Measurements from ENCODE around the gene QSOX2.

Gene QSOX2

GRCh38 chr9:136186386-136186785, 59.2 kb downstream of the QSOX2 start:
- no peak for DNase-seq

GRCh38 chr9:136185596-136186366, 59.8 kb downstream of the QSOX2 start:
- DNase-seq, result no peak

DNA sequence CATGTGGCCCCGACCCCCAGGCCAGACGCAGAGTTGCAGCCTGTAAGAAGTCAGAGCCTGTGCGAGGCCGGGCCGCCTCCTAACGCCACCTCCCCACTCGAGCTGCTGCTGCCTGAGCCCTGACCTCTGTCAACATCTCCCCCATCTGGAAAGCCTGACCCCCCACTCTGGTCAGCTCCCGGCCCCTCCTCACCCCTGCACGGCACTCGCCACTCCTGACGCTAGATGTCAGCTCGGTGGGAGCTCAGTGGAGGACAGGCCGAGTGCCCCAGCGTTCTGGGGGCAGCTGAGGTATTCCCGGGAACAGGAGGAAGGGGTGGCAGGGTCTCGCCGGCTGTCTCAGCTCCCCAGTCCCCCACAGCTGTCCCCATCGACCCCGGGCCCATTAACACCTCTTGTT, 60.5 kb downstream of the QSOX2 start:
- no peak for DNase-seq

DNA sequence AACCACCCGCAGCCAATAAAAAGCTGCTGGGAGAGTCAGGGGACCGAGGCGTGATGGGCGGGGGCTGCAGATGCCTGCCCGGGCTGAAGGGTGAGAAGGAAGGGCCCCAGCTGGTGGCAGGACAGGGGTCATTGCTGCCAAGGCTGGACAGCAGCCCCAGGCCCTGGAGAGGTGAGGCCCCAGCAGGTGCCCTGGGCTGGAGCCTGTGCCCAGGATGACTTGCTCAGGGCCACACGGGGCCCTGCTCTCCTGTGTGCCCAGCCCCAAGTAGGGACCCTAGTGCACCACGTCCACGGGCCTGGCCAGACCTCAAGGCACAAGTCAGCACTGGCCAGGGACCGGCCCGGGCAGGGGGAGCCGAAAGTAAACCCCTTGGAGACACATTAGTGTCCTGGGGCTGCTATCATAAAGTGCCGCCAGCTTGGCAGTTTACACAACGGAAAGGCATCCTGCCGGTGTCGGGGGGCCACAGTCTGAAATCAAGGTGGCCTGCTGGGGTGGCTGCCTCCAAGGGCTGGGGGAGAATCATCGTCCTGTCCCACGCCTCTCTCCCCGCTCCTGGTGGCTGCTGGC, 62.7 kb downstream of the QSOX2 start:
- no peak for DNase-seq

DNA sequence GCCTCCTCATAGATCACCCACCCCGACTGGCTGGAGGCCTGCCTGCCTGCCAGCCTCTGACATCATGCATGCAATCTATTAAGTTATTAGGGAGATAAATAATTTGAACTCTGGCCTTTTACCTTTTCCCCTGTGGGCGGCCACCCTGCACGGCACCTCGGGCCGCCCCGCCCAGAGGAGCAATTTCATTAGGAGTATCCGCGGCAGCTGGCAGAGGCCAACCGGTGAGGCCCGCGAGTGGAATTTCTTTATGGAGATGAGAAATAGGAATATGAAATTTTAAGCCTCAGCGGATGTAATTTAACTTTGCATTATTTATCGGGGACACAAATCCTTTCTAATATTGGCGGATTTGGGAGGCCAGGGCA, 63.2 kb downstream of the QSOX2 start:
- DNase-seq, result no peak

DNA sequence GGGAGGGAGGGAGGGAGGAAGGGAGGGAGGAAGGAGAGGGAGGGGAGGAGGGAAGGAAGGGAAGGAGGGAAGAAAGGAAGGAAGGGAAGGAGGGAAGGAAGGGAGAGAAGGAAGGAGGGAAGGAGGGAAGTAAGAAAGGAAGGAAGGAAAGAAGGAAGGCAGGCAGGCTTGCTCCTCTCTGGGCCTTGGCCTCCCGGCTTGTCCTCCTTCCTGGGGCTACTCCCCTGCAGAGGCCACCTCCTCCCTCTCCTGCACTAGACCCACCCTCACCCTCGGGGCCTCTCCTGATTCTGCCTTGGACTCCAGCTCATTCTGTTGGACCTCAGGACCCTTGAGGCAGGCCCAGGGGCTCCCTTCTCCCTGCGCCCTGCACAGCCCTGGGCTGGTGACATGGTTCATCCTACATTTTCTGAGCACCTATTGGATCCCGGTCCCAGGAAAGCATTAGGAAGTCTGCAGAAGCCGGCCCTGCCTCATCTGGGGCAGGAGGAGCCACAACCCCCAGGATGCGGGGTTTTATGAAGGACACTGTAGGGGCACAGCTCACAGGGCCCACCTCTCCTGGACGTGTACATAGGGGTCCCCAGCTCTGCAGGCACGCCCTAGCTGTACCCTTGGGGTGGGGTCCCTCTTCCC, 63.7 kb downstream of the QSOX2 start:
- DNase-seq, result no peak

GRCh38 chr9:136180586-136180985, 65.0 kb downstream of the QSOX2 start:
- no peak for DNase-seq

DNA sequence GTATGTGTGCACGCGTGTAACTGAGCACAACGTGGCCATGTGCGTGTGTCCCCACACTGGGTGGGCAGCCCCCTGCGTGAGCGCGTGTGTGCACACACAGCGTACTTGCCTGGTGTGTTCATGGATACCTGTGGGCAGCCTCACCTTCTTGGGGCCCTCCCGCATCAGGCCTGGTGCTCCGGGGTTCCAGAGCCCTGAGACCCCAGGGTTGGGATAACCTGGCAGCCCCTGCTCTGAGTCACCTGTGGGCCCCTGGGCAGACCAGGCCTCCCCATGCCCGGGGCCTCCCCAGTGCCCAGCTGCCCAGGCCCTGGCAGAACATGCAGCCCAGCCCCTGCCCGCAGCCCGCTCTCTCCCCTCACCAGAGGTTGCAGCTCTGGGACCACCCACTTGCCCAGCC, 65.9 kb downstream of the QSOX2 start:
- no peak for DNase-seq

- no peak for DNase-seq
Measured at GRCh38 chr9:136179101-136179616, 66.5 kb downstream of the QSOX2 start.

- DNase-seq, result no peak
Measured at GRCh38 chr9:136178773-136179075, 66.9 kb downstream of the QSOX2 start.

- no peak for DNase-seq
Measured at GRCh38 chr9:136178061-136178772, 67.4 kb downstream of the QSOX2 start.

DNA sequence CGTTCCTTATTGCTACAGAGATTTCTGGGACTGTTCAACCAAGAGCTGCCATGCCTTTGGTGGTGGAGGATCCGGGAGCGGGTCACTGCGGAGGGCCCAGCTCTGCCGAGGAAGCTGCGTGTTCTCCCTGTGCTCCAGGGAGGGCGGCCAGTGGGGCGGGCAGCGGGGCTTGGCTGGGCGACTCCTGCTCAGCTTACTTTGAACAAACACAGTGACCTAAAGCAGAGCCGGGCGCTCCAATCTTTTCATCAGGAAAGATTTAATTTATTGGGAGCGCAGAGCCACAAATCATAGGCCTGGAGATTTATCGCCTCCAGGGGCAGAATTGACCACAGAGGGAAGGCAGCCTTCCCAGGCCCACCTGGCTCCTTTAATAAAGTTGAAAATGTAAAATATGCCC, 68.4 kb downstream of the QSOX2 start:
- no peak for DNase-seq

DNA sequence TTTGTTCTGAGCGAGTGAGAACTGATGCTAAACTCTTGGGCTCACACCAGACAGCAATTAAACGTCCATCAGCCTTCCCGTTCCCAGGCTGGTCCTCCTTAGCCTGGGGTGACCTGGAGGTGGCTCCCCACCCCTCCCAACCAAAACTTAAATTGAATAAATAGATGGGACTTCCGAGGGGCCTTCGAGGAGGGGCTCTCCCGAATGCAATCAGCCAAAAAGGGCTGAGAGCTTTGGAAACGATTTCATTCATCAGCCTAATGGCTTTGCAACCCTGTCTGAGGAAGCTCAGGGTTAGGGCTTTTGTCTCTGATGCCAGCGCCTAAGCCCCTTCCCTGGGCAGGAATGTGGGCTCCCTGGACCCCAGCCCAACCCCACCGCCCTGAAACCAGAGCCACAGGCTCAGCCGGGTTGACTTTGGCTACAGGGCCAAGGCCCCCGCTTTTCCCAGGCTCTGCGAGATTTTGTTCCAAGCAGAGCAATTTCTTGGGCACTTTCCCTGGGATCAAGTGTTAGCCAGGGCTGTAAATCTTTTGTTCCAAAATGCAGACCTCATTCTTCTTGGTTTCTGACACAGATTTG, 69.9 kb downstream of the QSOX2 start:
- DNase-seq, result no peak

GRCh38 chr9:136174779-136175615, 70.6 kb downstream of the QSOX2 start:
- no peak for DNase-seq

DNA sequence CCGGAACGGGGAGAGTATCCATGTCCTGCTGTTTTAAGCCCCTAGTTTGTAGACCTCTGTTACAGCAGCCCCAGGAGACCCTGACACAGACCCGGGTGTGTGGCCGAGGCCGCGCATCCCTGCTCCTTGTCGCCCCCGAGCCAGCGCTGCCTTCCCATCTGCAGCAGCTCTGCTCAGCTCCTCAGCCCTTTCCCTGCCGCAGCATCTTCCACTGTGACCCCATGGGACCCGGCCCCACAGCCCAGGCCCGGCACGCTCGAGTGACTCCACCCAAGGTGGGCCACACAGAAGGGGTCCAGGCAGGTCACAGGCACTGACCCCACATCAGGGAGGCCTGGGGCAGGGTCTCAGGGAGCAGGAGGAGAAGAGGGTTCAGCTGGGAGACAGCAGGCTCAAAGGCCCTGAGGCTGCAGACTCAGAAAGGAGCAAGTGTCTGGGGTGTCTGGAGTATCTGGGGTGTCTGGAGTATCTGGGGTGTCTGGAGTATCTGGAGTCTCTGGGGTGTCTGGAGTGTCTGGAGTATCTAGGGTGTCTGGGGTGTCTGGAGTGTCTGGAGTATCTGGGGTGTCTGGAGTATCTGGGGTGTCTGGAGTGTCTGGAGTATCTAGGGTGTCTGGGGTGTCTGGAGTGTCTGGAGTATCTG, 71.8 kb downstream of the QSOX2 start:
- no peak for DNase-seq

GRCh38 chr9:136172412-136173079, 73.1 kb downstream of the QSOX2 start:
- DNase-seq, result no peak

GRCh38 chr9:136171801-136172411, 73.7 kb downstream of the QSOX2 start:
- no peak for DNase-seq

- DNase-seq, result no peak
Measured at GRCh38 chr9:136171009-136171800, 74.4 kb downstream of the QSOX2 start.

DNA sequence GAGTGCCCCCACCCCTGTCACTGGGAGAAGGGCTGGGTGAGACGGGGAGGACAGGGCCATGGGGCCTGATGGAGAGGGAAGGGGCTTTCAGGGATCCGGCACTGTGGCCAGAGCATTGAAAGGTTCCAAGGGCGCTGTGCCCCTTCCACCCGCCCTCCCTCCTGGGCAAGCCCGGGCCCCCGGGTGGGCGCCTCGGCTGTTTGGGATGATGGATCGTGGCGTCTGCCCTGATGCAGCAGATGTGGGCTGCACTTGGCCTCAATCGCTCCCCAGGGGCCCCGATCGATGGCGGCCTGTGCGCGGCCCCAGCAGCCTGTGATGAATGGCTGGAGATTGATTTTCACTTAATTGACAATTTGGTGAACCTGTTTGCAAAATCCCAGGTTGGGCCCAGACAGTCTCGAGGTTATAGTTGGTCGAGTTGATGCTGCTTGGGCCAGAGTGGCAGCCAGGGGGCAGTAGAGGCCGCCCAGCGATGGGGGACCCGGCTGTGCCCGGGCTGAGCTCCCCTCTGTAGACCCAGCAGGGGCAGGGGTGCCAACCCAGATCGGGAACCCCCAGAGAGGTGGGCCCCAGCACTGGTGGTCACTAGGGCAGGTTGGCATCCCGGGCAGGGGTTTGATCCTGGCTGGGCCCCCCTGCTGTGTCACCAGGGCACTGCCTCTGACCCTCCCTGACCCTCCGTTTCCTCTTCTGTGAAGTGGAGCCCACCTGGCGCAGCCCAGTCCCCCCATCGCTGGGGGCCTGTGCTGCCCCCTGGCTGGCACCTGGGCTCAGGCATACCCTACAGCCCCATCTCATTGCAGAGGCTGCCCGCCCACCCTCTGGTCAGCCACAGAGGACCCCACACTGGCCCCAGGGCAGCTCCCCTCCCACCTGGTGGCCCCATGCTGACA, 75.4 kb downstream of the QSOX2 start:
- peak; percentile 81 for DNase-seq

All from stimulated activated CD8-positive, alpha-beta memory T cell treated with anti-CD3 and anti-CD28 coated beads, Interleukin-4, amount 100 ng/mL, for 48 hours (primary cell).